ENCODE measurements around the gene TEAD4. TPM values are rescaled to one million over a fixed set of nuclear protein-coding genes. Genes with fewer than 3 reads are reported as not detected.

Gene TEAD4
- total RNA-seq, 2 donors from 2014 or later = 10.7 to 15.8 TPM

- DNase-seq = no peak
- Histone ChIP-seq H3K27me3 (no peaks in the 10 kb centered on the region), H3K36me3 (no peaks in the 10 kb centered on the region), H3K9ac (ENCODE audit: low read depth in 2 of 2, low read length in 2 of 2) (no peak overlapping the region), H3K4me1 (no peaks in the 10 kb centered on the region), H3K27ac (no peak overlapping the region), H3K4me3 (no peak overlapping the region), H3K9me3 (no peaks in the 10 kb centered on the region)
- no peak for TF ChIP-seq CTCF (IDR thresholded peaks at IDR 0.05)
- intact Hi-C loops (cut with DNase I) = no loop called here
Measured at GRCh38 chr12:3022961-3023360, 63.8 kb downstream of the TEAD4 start.

- H3K36me3 ChIP-seq = no peaks in the 10 kb centered on the region
- no peaks in the 10 kb centered on the region for H3K9me3 ChIP-seq
- H3K27me3 ChIP-seq = no peaks in the 10 kb centered on the region
- TF ChIP-seq CTCF (IDR thresholded peaks at IDR 0.05) = no peak
- H3K4me3 ChIP-seq = no peak overlapping the region
- no peaks in the 10 kb centered on the region for H3K4me1 ChIP-seq
- H3K27ac ChIP-seq = no peak overlapping the region
- H3K9ac ChIP-seq (ENCODE audit: low read depth in 2 of 2, low read length in 2 of 2) = no peak overlapping the region
- DNase-seq = no peak
- intact Hi-C loops (cut with DNase I) = no loop called here
Measured at GRCh38 chr12:3028108-3028507, 68.9 kb downstream of the TEAD4 start.

GRCh38 chr12:3030821-3031429 is 71.7 kb downstream of the TEAD4 start:
- no peak for DNase-seq
- Histone ChIP-seq H3K27me3 (no peaks in the 10 kb centered on the region), H3K9ac (ENCODE audit: low read depth in 2 of 2, low read length in 2 of 2) (no peak overlapping the region), H3K9me3 (no peaks in the 10 kb centered on the region), H3K27ac (no peak overlapping the region), H3K4me3 (no peak overlapping the region), H3K4me1 (no peaks in the 10 kb centered on the region), H3K36me3 (no peaks in the 10 kb centered on the region)
- intact Hi-C loops (cut with DNase I) = loop anchor here (10.0 kb wide), 2 partner anchors 146 to 176 kb away; partner anchors contain the start of gene TEX52
- no peak for TF ChIP-seq CTCF (IDR thresholded peaks at IDR 0.05)

- no peak overlapping the region for H3K9ac ChIP-seq (ENCODE audit: low read depth in 2 of 2, low read length in 2 of 2)
- H3K27ac ChIP-seq = no peak overlapping the region
- no peaks in the 10 kb centered on the region for H3K9me3 ChIP-seq
- no peak for DNase-seq
- no peaks in the 10 kb centered on the region for H3K36me3 ChIP-seq
- H3K4me1 ChIP-seq = no peaks in the 10 kb centered on the region
- intact Hi-C loops (cut with DNase I) = loop anchor here (10.0 kb wide), 2 partner anchors 147 to 177 kb away; partner anchors contain the start of gene TEX52
- H3K27me3 ChIP-seq = no peaks in the 10 kb centered on the region
- H3K4me3 ChIP-seq = no peak overlapping the region
- TF ChIP-seq CTCF (IDR thresholded peaks at IDR 0.05) = no peak
Measured at GRCh38 chr12:3032161-3032560, 73.0 kb downstream of the TEAD4 start.

GRCh38 chr12:3032770-3033538 is 73.8 kb downstream of the TEAD4 start:
- no peak for DNase-seq
- Histone ChIP-seq H3K4me1 (no peaks in the 10 kb centered on the region), H3K4me3 (no peak overlapping the region), H3K27me3 (no peaks in the 10 kb centered on the region), H3K27ac (no peak overlapping the region), H3K9me3 (no peaks in the 10 kb centered on the region), H3K9ac (ENCODE audit: low read depth in 2 of 2, low read length in 2 of 2) (no peak overlapping the region), H3K36me3 (no peaks in the 10 kb centered on the region)
- TF ChIP-seq CTCF (IDR thresholded peaks at IDR 0.05) = no peak
- intact Hi-C loops (cut with DNase I) = loop anchor here (10.0 kb wide), 2 partner anchors 148 to 178 kb away; partner anchors contain the start of gene TEX52
